AG04450 (cell line): ENCODE results near the gene IGF2BP3. TPM values are rescaled to one million over a fixed set of nuclear protein-coding genes. Genes with fewer than 3 reads are reported as not detected.
A peak's percentile ranks its signal among the peaks of the same experiment; 100 is the strongest.

Experiments used
- CTCF ChIA-PET: fragments of 300-600, 350-600 bp; formaldehyde crosslinking; extraction: SDS; loops from one replicate; lab custom pipeline; 2022; ENCODE audit warnings: antibody characterized with exemption, inconsistent platforms; lab: Charles Lee
- POLR2A ChIA-PET: fragments of 350-600 bp; formaldehyde crosslinking; extraction: SDS; loops from one replicate; lab custom pipeline; 2021; ENCODE audit warnings: antibody characterized with exemption, inconsistent platforms; lab: Yijun Ruan, JAX
- DNase-seq: peaks from one replicate; pipeline ENCODE4 v3.0.0-alpha.2; 2011; ENCODE audit warnings: low read depth, low spot score
- H3K27ac ChIP-seq: one replicate; pipeline ENCODE4 v1.5.1; 2012; ENCODE audit warnings: low read depth, low read length, control low read depth
- H3K27me3 ChIP-seq: one replicate; pipeline ENCODE4 v1.6.0; 2012; ENCODE audit warnings: low read length; ENCODE audit not compliant: control insufficient read depth, insufficient read depth
- H3K4me3 ChIP-seq: 2 replicates; pipeline ENCODE4 v1.5.1; 2011; ENCODE audit warnings: mild to moderate bottlenecking, low read depth, low read length, control low read depth
- H3K9me3 ChIP-seq: 2 replicates; pipeline ENCODE4 v1.5.1; 2012; ENCODE audit warnings: low read length; ENCODE audit not compliant: control insufficient read depth, insufficient read depth
- polyA plus RNA-seq: library from polyadenylated mRNA; depleted of rRNA; stranded (reverse); fragments of >200 nt; gene quantifications from 2 replicates; pipeline ENCODE4 v1.2.3, GENCODE V29; 2011
- TF ChIP-seq, protein P1 (sequence below): IDR thresholded peaks from 2 replicates; pipeline ENCODE4 v1.5.1; 2011; ENCODE audit warnings: low read depth, low read length, control low read depth, inconsistent platforms

The IGF2BP3 gene
- polyA plus RNA-seq, 1 experiment, result 98.2 TPM

DNA sequence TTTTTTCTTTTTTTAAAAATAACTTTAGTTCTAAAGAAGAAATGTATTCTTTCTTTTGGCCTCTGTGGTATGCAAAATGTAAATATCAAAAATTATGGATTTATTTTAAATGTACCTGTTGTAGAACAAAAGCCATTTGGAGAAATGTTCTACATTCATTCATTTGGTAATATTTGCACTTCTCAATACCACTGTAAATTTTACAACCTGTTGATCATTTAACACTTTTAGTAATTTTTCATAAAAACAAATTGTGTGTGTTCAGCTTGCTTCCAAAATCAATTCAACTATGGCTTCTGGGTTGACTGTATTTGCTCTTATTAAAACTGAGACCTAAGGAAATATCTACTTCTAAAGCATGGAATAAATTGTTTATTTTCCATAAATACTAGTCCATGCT is 2.3 kb upstream of the IGF2BP3 start:
- no peak overlapping the region; the same call in 1 of the 2 replicates for H3K4me3 ChIP-seq
- CTCF ChIA-PET, result interaction anchor here (1.5 to 2.3 kb wide), 3 partner anchors 56 to 210 kb away, joined by 3 to 13 read pairs (median 6); no protein-coding TSS in a partner anchor

DNA sequence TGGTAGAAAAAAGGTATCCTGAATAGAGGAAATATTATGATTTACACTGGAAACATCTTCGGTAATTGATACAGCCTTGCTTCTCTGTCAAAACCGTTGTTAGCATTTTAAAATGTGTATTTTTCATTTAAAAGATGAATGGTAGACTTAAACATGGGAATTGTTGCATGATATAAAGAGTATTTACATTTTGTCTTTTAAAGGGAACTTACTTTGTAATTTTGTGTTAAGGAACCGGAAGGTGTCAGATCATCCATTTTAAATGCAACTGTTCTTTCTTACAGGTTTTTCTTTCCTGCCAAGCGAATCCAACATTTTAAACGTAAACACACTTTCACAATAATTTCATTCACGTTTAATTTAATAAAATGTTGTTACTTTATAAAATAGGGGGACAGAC is 1.8 kb upstream of the IGF2BP3 start:
- H3K4me3 ChIP-seq, result peak overlapping the region; percentile 89
- no peak for DNase-seq
- POLR2A ChIA-PET, result interaction anchor here (1.2 kb wide), 1 partner anchor 124 kb away, joined by 3 read pairs; no protein-coding TSS in a partner anchor
- H3K27me3 ChIP-seq, result no peaks in the 10 kb centered on the region
- CTCF ChIA-PET, result interaction anchor here (1.5 to 2.3 kb wide), 3 partner anchors 57 to 210 kb away, joined by 3 to 13 read pairs (median 6); no protein-coding TSS in a partner anchor
- H3K9me3 ChIP-seq, result peaks cover 4% of the 10 kb centered on the region; the same call in 1 of the 2 replicates
- TF ChIP-seq, protein P1, sequence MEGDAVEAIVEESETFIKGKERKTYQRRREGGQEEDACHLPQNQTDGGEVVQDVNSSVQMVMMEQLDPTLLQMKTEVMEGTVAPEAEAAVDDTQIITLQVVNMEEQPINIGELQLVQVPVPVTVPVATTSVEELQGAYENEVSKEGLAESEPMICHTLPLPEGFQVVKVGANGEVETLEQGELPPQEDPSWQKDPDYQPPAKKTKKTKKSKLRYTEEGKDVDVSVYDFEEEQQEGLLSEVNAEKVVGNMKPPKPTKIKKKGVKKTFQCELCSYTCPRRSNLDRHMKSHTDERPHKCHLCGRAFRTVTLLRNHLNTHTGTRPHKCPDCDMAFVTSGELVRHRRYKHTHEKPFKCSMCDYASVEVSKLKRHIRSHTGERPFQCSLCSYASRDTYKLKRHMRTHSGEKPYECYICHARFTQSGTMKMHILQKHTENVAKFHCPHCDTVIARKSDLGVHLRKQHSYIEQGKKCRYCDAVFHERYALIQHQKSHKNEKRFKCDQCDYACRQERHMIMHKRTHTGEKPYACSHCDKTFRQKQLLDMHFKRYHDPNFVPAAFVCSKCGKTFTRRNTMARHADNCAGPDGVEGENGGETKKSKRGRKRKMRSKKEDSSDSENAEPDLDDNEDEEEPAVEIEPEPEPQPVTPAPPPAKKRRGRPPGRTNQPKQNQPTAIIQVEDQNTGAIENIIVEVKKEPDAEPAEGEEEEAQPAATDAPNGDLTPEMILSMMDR, result no peak
- no peak overlapping the region for H3K27ac ChIP-seq

More for the DNA sequence above, 2.3 kb upstream of the IGF2BP3 start:
- POLR2A ChIA-PET, result interaction anchor here (1.2 kb wide), 1 partner anchor 125 kb away, joined by 3 read pairs; no protein-coding TSS in a partner anchor
- DNase-seq, result no peak
- TF ChIP-seq, protein P1, result no peak
- Histone ChIP-seq H3K27ac (no peak overlapping the region), H3K27me3 (no peaks in the 10 kb centered on the region), H3K9me3 (peaks cover 4% of the 10 kb centered on the region; the same call in 1 of the 2 replicates)

DNA sequence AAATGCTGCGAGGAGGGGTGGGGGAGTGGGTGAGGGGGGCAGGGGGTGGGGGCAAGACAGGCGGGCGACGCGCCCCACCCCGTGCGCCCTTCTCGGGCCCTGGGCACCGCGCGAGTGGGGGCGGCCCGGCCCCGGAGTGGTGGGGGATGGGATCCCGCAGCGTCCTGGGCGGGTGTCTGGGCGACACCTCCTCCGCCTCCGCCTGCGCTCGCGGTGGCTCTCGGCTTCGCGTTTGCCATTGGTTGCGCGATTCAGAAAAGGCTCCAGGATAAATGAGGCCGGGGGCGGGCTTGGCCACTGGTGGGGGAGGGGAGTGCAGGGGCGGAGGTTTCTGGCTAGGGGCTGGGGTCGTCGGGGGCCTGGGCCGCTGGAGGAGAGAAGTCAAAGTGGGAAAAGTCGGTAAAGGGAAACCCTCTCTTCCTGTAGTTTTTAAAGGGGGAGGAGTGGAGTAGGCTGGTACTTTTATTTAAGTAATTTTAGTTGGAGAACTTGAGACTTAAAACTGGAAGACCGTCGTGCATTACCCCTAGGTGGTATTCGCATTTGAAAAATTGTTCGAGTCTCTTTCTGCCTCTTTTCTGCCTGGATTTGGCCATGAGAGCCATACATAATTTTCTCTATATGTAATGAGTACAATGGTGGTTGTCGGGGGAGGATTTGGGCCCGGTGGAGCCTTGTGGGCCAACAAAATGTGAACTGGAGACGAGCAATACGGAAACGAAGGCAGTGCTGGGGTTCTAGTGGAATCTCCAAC is 992 bp upstream of the IGF2BP3 start:
- CTCF ChIA-PET, result no interaction called here
- Histone ChIP-seq H3K9me3 (peaks cover 4% of the 10 kb centered on the region; the same call in 1 of the 2 replicates), H3K4me3 (peak overlapping the region; percentile 89), H3K27ac (peak overlapping the region; percentile 80), H3K27me3 (no peaks in the 10 kb centered on the region)
- DNase-seq, result no peak
- POLR2A ChIA-PET, result interaction anchor here (0.6 kb wide), 2 partner anchors 94 to 405 kb away, joined by 6 read pairs; no protein-coding TSS in a partner anchor
- TF ChIP-seq, protein P1, result no peak

DNA sequence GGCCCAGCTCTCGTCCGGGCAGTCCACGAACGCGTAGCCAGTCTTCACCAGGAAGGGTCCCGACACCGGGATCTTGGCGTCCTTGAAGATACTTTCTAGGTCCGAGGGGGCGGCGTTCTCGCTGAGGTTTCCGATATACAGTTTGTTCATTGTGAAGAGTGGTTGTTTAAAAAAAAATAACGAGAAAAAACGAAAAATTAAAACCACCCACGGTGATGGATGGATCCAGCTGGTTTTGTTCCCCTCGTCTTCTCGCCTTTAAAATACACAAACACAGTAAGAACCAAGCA is 385 bp downstream of the IGF2BP3 start:
- ChIA-PET CTCF (no interaction called here), POLR2A (interaction anchor here (0.7 kb wide), 1 partner anchor 18 kb away, joined by 4 read pairs; no protein-coding TSS in a partner anchor)
- Histone ChIP-seq H3K4me3 (peak overlapping the region; percentile 89), H3K27me3 (no peaks in the 10 kb centered on the region), H3K27ac (peak overlapping the region; percentile 80), H3K9me3 (peaks cover 4% of the 10 kb centered on the region; the same call in 1 of the 2 replicates)
- TF ChIP-seq, protein P1, result no peak
- DNase-seq, result no peak
